Measurements from ENCODE around the gene RCBTB1.

- TF ChIP-seq EP300 (IDR thresholded peaks at IDR 0.05) (no peak), POLR2A (IDR thresholded peaks at IDR 0.05) (no peak), CTCF (IDR thresholded peaks at IDR 0.05) (no peak), POLR2AphosphoS5 (IDR thresholded peaks at IDR 0.05) (no peak)
Observed at GRCh38 chr13:49584771-49585182, 581 bp downstream of the RCBTB1 start.

Data from gastroesophageal sphincter (tissue), 3 donors.